Stimulated activated CD4-positive, alpha-beta T cell treated with anti-CD3 and anti-CD28 coated beads, TNF-alpha, amount 100 ng/mL, for 24 hours (primary cell): ENCODE results near the gene LRRC45.
"Not testable (repeated sequence)": the region's sequence is repeated elsewhere in the genome, so short reads cannot be mapped to it uniquely, and the experiment has no call there.

Experiments used
- DNase-seq, 3 experiments: peaks; one replicate each; pipeline ENCODE4 v3.0.0-alpha.2; 2020; ENCODE audit warnings: low read depth in 3 of 3

Gene LRRC45

DNA sequence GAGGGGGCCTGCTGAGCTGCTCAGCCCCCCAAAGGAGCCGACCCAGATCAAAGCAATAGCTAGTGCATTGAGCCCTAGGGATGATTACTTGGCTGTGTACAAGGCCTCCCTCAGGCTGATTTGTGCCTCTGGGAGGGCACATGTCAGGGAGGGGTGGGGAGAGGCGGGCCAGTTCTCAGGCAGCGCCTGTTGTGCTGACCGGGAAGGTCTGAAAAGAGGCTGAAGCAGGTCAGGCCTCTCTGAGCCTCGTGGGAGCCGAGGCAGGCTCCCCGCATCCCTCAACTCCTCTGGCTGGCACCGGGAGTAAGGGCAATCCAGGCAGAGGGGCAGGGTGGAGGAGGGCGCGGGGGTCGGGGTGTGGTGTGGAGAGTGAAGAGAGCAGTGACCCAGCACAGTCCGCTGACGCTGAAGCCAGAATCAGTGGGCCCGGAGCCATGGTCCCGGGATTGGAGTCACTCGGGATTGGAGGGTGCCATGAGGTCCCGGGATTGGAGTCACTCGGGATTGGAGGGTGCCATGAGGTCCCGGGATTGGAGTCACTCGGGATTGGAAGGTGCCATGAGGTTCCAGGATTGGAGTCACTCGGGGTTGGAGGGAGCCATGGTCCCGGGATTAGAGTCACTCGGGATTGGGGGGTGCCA is 11.4 kb downstream of the LRRC45 start:
- no peak for DNase-seq

DNA sequence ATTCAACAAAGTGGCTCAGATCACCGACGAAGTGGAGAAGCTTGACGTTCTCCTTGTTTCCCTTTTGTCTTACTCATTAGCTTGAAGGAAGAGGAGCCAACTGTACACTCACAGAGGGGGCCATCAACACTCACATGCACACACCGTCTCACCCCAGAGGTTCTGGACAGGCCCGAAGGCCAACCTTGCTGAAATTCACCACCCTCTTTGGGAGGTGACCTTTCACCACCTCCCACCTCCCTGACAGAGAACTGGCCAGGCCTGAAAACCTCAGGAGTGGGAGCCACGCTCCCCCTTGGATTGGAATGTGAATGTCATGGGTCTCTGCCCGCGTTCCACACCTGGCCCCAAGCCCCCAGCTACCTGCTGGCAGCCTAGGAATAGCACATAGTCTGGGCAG is 12.4 kb downstream of the LRRC45 start:
- DNase-seq, result no peak

GRCh38 chr17:82035956-82036633 is 13.0 kb downstream of the LRRC45 start:
- no peak for DNase-seq

DNA sequence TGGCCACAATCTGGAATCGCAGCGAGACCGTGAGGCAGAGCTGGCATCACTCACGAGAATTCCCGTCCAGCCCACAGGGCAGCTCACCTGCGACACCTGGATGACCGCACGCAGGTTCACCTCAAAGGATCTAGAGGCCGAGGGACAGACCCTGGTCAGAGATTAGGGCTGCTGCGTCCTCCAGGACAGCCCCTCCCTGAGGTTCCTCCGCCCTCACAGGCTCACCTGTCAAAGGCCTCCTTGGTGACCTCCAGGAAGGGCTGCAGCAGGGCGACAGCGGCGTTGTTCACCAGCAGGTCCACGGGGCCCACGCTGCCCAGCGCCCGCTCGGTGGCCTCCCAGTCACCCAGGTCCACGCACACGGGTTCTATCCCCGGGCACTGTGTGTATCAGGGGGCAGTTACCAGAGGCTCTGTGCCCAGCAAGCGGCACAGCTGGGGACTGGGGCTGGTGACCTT is 13.6 kb downstream of the LRRC45 start:
- DNase-seq, result no peak

GRCh38 chr17:82037092-82037888 is 14.2 kb downstream of the LRRC45 start, which contains the start of gene DCXR:
Gene DCXR (minus strand): TSS chr17:82037697. CDS start chr17:82037682, 15 bp downstream.
- DNase-seq, result peak; percentile 86 to 97 (median 89)

- no peak for DNase-seq
These were observed 14.7 kb downstream of the LRRC45 start for GRCh38 chr17:82037889-82038195.

DNA sequence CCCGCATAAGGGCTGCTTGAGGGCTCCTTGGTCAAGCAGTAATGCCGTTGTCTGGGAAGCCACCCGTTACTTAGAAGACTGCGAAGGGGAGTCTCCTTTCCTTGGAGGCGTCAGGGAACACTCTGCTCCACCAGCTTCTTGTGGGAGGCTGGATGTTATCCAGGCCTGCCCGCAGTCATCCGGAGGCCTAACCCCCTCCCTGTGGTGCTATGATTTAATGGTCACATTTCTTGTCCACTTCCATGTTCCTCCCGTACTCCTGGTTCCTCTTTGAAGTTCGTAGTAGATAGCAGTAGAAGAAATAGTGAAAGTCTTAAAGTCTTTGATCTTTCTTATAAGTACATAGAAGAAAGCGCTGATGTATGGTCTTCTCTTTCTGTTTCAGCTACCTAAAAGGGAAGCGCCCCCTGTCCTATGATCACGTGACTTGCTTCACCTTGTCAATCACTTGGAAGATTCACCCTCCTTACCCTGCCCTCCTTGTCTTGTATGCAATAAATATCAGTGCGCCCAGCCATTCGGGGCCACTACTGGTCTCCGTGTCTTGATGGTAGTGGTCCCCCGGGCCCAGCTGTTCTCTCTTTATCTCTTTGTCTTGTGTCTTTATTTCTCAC is 15.8 kb downstream of the LRRC45 start:
- DNase-seq, result not testable (repeated sequence)

GRCh38 chr17:82039695-82040299 is 16.7 kb downstream of the LRRC45 start:
- no peak for DNase-seq

- DNase-seq, result no peak
These were observed 18.2 kb downstream of the LRRC45 start for GRCh38 chr17:82041144-82041814.

- DNase-seq, result no peak
These were observed 19.5 kb downstream of the LRRC45 start for GRCh38 chr17:82042649-82043048.

GRCh38 chr17:82043507-82043906 is 20.4 kb downstream of the LRRC45 start:
- no peak for DNase-seq

- DNase-seq, result no peak
These were observed 22.9 kb downstream of the LRRC45 start for GRCh38 chr17:82045936-82046484.

GRCh38 chr17:82046903-82047302 is 23.8 kb downstream of the LRRC45 start:
- no peak for DNase-seq

GRCh38 chr17:82047379-82047778 is 24.3 kb downstream of the LRRC45 start:
- DNase-seq, result no peak

- no peak for DNase-seq
These were observed 24.9 kb downstream of the LRRC45 start for GRCh38 chr17:82047914-82048570.

DNA sequence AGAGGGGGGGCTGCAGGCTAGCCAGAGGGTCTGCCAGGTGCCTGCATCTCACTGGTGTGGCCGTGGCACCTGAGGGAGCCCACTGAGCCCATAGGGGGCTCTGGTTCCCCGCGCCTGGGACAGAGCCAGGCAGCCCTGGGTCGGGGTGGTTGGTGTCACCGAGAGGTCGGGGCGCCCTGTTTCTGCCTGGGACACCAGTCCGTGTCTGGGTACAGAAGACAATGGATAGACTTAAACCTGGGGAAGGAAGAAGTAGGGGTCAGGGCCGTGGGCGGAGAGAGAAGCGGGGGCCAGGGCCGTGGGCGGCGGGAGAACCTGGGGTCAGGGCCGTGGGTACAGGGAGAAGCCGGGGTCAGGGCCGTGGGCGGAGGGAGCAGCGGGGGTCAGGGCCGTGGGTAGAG is 25.5 kb downstream of the LRRC45 start:
- no peak for DNase-seq

GRCh38 chr17:82049106-82049505 is 26.0 kb downstream of the LRRC45 start:
- DNase-seq, result no peak

DNA sequence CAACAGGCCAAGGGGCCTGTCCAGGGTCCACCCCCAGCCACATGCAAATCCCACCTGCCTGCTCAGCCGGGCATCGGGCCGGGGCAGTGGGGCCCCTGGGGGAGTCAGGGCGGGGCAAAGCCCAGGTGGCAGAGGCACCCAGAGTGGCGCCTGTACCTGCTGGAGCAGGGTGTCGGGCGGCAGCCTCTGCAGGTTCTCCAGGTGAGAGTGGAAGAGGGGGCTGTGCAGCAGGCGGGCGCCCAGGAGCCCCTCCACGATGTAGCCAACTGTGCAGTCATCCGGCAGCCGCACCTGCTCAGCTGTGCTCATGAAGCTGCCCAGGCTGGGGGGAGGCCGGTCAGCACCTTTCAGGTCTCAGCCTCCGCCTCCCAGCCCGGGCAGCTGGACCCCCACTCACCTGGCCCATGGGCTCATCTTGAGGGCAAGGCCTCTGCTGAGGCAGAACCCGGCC is 26.4 kb downstream of the LRRC45 start:
- no peak for DNase-seq

- DNase-seq, result no peak
These were observed 27.2 kb downstream of the LRRC45 start for GRCh38 chr17:82050152-82050760.
